MCF 10A (cell line): ENCODE data around the gene GTF2H2C. TPM values are rescaled to one million over a fixed set of nuclear protein-coding genes. Genes with fewer than 3 reads are reported as not detected.
"Not testable (repeated sequence)": the region's sequence is repeated elsewhere in the genome, so short reads cannot be mapped to it uniquely, and the experiment has no call there.

Source experiments
- BruUV-seq: library from RNA; stranded (reverse); fragments of 400-500 nt; replicated peaks from 2 replicates; lab custom pipeline; 2021; lab: Mats Ljungman, UMichigan
- CTCF ChIA-PET: fragments of 300-600 bp; sonication (Branson Sonifier 250); formaldehyde crosslinking; extraction: SDS; loops from one replicate; lab custom pipeline; 2021; ENCODE audit warnings: antibody characterized with exemption, inconsistent platforms; lab: Yijun Ruan, JAX
- POLR2A ChIA-PET: fragments of 300-600, 350-650 bp; sonication (Branson Sonifier 250); formaldehyde crosslinking; extraction: SDS; loops from one replicate; lab custom pipeline; 2020; ENCODE audit warnings: antibody characterized with exemption, inconsistent platforms; lab: Yijun Ruan, JAX
- DNase-seq: peaks from one replicate; pipeline ENCODE4 v3.0.0-alpha.2; 2018; ENCODE audit not compliant: unreplicated experiment
- H3K27ac Mint-ChIP-seq: one replicate; pipeline ENCODE4 v1.8.0; 2022; ENCODE audit warnings: mild to moderate bottlenecking, low read depth, mixed read lengths; ENCODE audit not compliant: unreplicated experiment
- H3K27me3 Mint-ChIP-seq: one replicate; pipeline ENCODE4 v1.8.0; 2022; ENCODE audit warnings: mixed read lengths; ENCODE audit not compliant: insufficient read depth, unreplicated experiment
- H3K36me3 Mint-ChIP-seq: one replicate; pipeline ENCODE4 v1.8.0; 2022; ENCODE audit warnings: mild to moderate bottlenecking, moderate library complexity, mixed read lengths; ENCODE audit not compliant: insufficient read depth, unreplicated experiment
- H3K4me1 Mint-ChIP-seq: one replicate; pipeline ENCODE4 v1.8.0; 2022; ENCODE audit warnings: mixed read lengths; ENCODE audit not compliant: insufficient read depth, unreplicated experiment
- H3K4me3 Mint-ChIP-seq: one replicate; pipeline ENCODE4 v1.8.0; 2022; ENCODE audit warnings: mild to moderate bottlenecking, moderate library complexity, mixed read lengths; ENCODE audit not compliant: unreplicated experiment
- H3K9me3 Mint-ChIP-seq: one replicate; pipeline ENCODE4 v1.8.0; 2022; ENCODE audit warnings: mixed read lengths; ENCODE audit not compliant: unreplicated experiment
- intact Hi-C: fragments of 100-400 bp; cut with micrococcal nuclease; formaldehyde crosslinking; loops from 2 replicates; pipeline ENCODE4 v1.14.1; 2022
- total RNA-seq: library from RNA; stranded (reverse); gene quantifications from 2 replicates; pipeline ENCODE4 v1.2.3, GENCODE V29; 2022

GTF2H2C gene
- total RNA-seq, 1 experiment from 2014 or later, result 42.2 TPM

DNA sequence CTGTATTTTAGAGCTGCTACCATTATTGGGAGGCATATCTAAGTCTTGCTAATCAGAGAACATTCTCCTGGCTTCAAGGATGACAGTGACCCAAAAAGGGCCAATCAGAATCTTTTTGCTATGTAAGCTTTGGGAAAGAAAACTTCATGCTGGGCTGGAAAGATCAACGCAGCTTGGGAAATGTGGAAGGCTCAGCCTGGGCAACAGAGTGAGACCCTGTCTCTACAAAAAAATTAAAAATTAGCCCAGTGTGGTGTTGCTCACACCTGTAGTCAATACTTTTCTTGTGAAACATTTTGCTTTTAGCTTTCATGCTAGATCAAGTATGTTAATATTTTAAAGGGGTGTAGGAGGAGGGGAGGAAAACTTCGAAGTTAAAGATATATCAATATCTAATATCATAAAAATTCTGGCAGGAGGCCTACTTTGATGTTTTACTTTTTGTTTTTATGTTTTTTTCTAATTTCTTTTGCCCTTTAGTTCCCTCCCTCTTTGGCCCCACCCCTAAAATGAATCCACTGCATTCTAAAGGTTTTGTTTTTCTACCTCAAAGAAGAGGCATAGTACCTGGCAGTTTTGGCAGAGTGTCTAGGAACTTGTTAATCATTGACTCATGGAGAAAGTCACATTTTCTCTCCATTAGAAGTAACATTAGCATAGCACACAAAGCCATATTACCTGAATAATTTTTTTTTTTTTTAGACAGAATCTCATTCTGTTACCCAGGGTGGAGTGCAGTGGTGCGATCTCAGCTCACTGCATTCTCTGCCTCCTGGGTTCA, 17.0 kb upstream of the GTF2H2C start:
- intact Hi-C loops, POLR2A ChIA-PET, H3K4me1 Mint-ChIP-seq: not testable (repeated sequence)

DNA sequence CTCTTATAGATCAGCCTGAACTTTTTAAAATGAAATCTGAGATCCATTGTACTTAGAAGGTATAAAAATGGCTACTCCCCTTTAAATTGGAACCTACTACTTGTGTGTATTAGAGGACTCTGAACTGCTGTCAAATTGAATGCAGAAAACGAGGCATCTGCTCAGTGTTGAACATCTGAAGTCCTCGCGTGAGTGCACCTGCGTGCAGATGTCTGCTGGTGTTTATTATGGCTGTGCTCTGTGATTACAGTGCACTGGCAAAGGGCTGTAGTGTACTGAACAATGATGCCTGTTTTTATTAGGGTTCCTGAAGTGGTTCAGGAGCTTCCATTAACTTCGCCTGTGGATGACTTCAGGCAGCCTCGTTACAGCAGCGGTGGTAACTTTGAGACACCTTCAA, 15.4 kb upstream of the GTF2H2C start:
- BruUV-seq, H3K9me3 Mint-ChIP-seq, H3K36me3 Mint-ChIP-seq, H3K27me3 Mint-ChIP-seq, POLR2A ChIA-PET, intact Hi-C loops, H3K4me3 Mint-ChIP-seq, DNase-seq, H3K4me1 Mint-ChIP-seq, CTCF ChIA-PET, H3K27ac Mint-ChIP-seq: not testable (repeated sequence)

More for the DNA sequence above, 17.0 kb upstream of the GTF2H2C start:
- H3K9me3 Mint-ChIP-seq, H3K36me3 Mint-ChIP-seq, H3K4me3 Mint-ChIP-seq, DNase-seq, BruUV-seq, H3K27ac Mint-ChIP-seq, H3K27me3 Mint-ChIP-seq, CTCF ChIA-PET: not testable (repeated sequence)

DNA sequence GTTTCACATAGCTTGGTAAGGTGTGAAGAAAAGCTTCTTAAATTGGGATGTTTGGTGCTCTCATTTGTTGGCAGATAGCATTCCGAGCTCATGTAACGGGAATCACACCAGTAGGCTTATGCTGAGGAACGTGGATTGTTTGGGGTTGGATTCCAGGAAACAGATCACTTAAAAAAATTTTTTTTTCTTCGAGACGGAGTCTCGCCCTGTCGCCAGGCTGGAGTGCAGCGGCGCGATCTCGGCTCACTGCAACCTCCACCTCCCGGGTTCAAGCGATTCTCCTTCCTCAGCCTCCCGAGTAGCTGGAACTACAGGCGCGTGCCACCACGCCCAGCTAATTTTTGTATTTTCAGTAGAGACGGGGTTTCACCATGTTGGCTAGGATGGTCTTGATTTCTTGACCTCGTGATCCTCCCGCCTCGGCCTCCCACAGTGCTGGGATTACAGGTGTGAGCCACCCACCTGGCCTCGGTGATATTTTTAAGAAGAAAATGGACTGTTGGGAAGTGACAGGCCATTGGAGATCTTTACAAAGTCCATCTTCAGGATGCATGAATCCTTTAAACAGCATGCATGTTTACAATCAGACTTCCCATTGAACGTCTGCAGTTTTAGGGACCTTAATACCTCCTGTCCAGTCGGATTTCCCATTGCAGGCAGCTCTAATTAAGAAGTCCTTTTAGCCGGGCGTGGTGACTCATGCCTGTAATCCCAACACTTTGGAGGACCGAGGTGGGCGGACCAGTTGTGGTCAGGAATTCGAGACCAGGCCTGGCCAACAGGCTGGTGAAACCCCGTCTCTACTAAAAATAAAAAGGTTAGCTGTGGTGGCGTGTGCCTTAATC, 818 bp downstream of the GTF2H2C start:
- peak; percentile 23 for DNase-seq
- H3K27me3 Mint-ChIP-seq, H3K9me3 Mint-ChIP-seq, H3K4me1 Mint-ChIP-seq, intact Hi-C loops, H3K36me3 Mint-ChIP-seq, CTCF ChIA-PET, BruUV-seq: not testable (repeated sequence)
- POLR2A ChIA-PET, result interaction anchor here (1.0 to 1.9 kb wide), 2 partner anchors 67 to 467 kb away, joined by 3 to 4 read pairs; partner anchors contain the start of gene SLC30A5
- Mint-ChIP-seq H3K4me3 (peak overlapping the region; percentile 92), H3K27ac (peak overlapping the region; percentile 91)

DNA sequence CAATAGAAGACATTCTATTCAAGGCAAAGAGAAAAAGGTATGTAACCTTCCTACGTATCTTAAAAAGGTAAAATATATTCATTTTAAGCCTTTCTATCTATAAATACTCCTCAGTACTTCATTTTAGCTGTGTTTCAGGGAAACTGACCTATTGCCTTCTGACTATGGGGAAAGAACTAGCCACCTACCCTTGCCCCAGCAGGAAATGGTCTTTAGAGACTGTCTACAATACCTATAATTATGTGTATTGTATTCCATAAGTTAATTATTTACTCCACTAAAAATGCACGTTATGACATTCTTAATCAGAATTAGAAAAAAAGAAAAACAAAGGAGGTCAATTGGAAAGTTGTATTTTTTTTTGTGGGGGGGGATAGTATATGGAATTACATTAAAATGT, 6.2 kb downstream of the GTF2H2C start:
- H3K9me3 Mint-ChIP-seq, H3K27me3 Mint-ChIP-seq, intact Hi-C loops, POLR2A ChIA-PET, H3K36me3 Mint-ChIP-seq, H3K27ac Mint-ChIP-seq, CTCF ChIA-PET, H3K4me3 Mint-ChIP-seq, H3K4me1 Mint-ChIP-seq, DNase-seq, BruUV-seq: not testable (repeated sequence)

DNA sequence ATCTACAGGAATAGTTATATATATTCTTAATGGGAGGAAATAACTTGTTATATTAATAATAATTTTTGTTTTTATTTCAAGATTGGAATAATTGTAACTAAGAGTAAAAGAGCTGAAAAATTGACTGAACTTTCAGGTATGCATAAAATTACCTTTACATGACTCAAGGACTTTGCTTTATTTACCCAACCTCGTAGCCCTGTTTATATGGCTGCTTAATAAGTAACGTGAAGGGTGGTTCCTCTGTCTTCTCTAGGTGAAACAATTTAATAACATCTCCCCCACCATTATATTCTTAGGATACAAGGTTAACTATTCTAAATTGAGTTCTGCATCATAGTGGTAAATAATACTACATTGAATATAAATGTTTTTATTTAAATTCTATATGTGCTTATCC, 8.1 kb downstream of the GTF2H2C start:
- H3K27ac Mint-ChIP-seq, H3K9me3 Mint-ChIP-seq, DNase-seq, H3K36me3 Mint-ChIP-seq, H3K4me1 Mint-ChIP-seq, H3K27me3 Mint-ChIP-seq, intact Hi-C loops, POLR2A ChIA-PET, BruUV-seq, CTCF ChIA-PET, H3K4me3 Mint-ChIP-seq: not testable (repeated sequence)

DNA sequence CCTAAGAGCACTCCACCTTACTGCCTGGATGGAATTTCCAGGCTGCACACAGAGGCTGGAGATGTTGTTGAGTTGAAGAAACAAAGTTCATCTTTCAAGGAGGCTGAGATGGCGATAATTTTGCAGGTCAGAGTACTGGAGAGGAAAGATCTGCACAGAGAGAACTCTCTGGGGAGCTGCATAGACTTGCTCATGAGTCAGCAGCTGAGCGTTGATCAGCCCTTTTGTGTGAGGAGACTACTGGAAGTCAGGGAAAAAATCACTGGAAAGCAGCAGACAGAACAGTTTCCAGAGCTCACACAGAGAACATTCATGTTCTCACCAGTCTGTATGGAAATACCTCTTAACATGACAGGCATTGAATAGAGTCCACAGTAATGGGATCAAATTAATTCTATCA, 23.4 kb downstream of the GTF2H2C start:
- H3K27ac Mint-ChIP-seq, DNase-seq, BruUV-seq, H3K27me3 Mint-ChIP-seq, H3K9me3 Mint-ChIP-seq, H3K4me3 Mint-ChIP-seq, POLR2A ChIA-PET, CTCF ChIA-PET, H3K36me3 Mint-ChIP-seq, H3K4me1 Mint-ChIP-seq, intact Hi-C loops: not testable (repeated sequence)

DNA sequence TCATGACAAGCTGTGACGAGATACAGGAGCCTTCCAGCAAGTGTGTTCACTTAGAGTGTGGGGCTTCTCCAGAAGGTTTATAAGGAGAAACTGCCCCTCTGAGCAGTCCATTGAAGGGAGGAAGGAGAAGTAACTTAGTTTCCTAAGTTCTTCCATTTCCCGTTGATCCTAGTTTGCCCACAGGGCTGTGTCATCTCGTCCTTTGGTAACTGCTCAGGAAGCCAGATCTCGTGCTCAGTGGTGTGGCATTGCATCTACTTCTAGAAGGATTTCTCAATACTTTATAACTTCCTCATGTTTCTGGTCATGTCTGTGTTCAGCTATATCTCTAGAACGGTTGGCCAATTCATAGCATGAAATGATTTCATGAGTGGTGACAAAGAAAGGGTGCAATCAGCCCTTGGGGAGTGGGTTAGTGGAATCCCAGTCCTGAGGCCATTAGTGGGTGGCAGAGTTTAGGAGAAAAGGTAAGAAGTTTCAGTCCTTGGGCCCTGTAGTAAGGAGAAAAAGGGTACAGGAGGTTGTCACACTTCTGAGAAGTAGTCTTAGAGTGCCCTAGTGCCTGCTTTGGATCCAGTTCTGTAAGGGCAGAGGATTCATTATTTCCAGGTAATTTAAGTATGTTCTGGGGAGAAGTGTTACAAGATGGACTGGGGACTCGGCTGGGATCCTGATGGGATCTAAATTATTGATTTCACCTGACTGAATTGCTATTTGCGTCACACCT, 36.3 kb downstream of the GTF2H2C start:
- H3K27ac Mint-ChIP-seq, CTCF ChIA-PET, H3K9me3 Mint-ChIP-seq, intact Hi-C loops, H3K4me1 Mint-ChIP-seq, BruUV-seq, POLR2A ChIA-PET, H3K27me3 Mint-ChIP-seq, H3K36me3 Mint-ChIP-seq, DNase-seq, H3K4me3 Mint-ChIP-seq: not testable (repeated sequence)

DNA sequence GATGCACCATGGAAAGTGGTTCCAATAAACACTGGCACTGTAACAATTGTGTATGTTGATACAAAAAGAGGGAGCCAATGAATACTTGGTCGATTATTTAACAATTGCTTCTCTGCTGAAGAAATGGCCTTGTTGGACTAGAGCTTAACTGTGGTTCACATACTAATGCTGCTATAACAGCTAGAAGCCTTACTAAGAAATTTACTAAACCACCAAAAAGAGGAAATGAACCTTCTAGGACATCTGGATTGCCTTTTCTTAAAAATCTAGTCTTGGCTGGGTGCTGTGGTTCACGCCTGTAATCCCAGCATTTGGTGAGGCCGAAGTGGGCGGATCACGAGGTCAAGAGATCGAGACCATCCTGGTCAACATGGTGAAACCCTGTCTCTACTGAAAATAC, 42.0 kb downstream of the GTF2H2C start:
- POLR2A ChIA-PET, H3K27ac Mint-ChIP-seq, H3K4me3 Mint-ChIP-seq, H3K27me3 Mint-ChIP-seq, intact Hi-C loops, BruUV-seq, DNase-seq, CTCF ChIA-PET, H3K4me1 Mint-ChIP-seq, H3K36me3 Mint-ChIP-seq, H3K9me3 Mint-ChIP-seq: not testable (repeated sequence)
